GM18907 (cell line): ENCODE data around the gene PADI6.
"Not testable (repeated sequence)": the region's sequence is repeated elsewhere in the genome, so short reads cannot be mapped to it uniquely, and the experiment has no call there.

Experiments
- ATAC-seq: cut with Tn5 transposase; IDR thresholded peaks from one replicate; pipeline ENCODE4 v1.9.1; 2021; ENCODE audit warnings: mild to moderate bottlenecking, moderate library complexity; ENCODE audit not compliant: unreplicated experiment

PADI6 gene

GRCh38 chr1:17404034-17404684, 32.2 kb downstream of the PADI6 start:
- no peak for ATAC-seq

- no peak for ATAC-seq
Measured at GRCh38 chr1:17404820-17405219, 32.8 kb downstream of the PADI6 start.

GRCh38 chr1:17405898-17406759, 34.1 kb downstream of the PADI6 start:
- no peak for ATAC-seq

- not testable (repeated sequence) for ATAC-seq
Measured at GRCh38 chr1:17406760-17407475, 34.9 kb downstream of the PADI6 start.

- not testable (repeated sequence) for ATAC-seq
Measured at GRCh38 chr1:17407786-17408514, 36.0 kb downstream of the PADI6 start.

- ATAC-seq: no peak
Measured at GRCh38 chr1:17409391-17409811, 37.4 kb downstream of the PADI6 start.

GRCh38 chr1:17412093-17412870, 40.3 kb downstream of the PADI6 start:
- ATAC-seq: no peak

- ATAC-seq: no peak
Measured at GRCh38 chr1:17414022-17414421, 42.0 kb downstream of the PADI6 start.

GRCh38 chr1:17416389-17416788, 44.4 kb downstream of the PADI6 start:
- ATAC-seq: no peak

GRCh38 chr1:17419626-17420328, 47.8 kb downstream of the PADI6 start:
- peak; percentile 52 for ATAC-seq

- ATAC-seq: no peak
Measured at GRCh38 chr1:17420391-17420918, 48.5 kb downstream of the PADI6 start.

- no peak for ATAC-seq
Measured at GRCh38 chr1:17422461-17422860, 50.5 kb downstream of the PADI6 start.

GRCh38 chr1:17423781-17424245, 51.8 kb downstream of the PADI6 start:
- ATAC-seq: no peak

GRCh38 chr1:17425806-17426600, 54.0 kb downstream of the PADI6 start:
- no peak for ATAC-seq

- no peak for ATAC-seq
Measured at GRCh38 chr1:17427696-17428660, 56.0 kb downstream of the PADI6 start.

- no peak for ATAC-seq
Measured at GRCh38 chr1:17429183-17429582, 57.2 kb downstream of the PADI6 start.

GRCh38 chr1:17432412-17432811, 60.4 kb downstream of the PADI6 start:
- ATAC-seq: no peak
